Astrocyte of the spinal cord (primary cell): ENCODE data around the gene PPWD1.
"Not testable (repeated sequence)": the region's sequence is repeated elsewhere in the genome, so short reads cannot be mapped to it uniquely, and the experiment has no call there.

Source experiments
- DNase-seq: peaks from one replicate; pipeline ENCODE4 v3.0.0; 2011; ENCODE audit warnings: low read depth, low spot score
- H3K4me3 ChIP-seq: 2 replicates; pipeline ENCODE4 v1.5.1; 2011; ENCODE audit warnings: low read depth, mild to moderate bottlenecking, low read length, moderate library complexity
- CTCF ChIP-seq: IDR thresholded peaks from 2 replicates; pipeline ENCODE4 v1.5.1; 2012; ENCODE audit warnings: low read depth, mild to moderate bottlenecking, low read length, inconsistent platforms
- in situ Hi-C: cut with HindIII; loops from 2 replicates; pipeline ENCODE4 v1.10.0; 2017; ENCODE audit warnings: low sequenced_read_pairs

The PPWD1 gene

GRCh38 chr5:65620021-65620420, 56.9 kb downstream of the PPWD1 start:
- in situ Hi-C loops = no loop called here
- TF ChIP-seq CTCF = no peak
- H3K4me3 ChIP-seq = no peak overlapping the region
- DNase-seq = no peak

- DNase-seq, H3K4me3 ChIP-seq, in situ Hi-C loops: not testable (repeated sequence)
Observed at GRCh38 chr5:65621961-65622360, 58.9 kb downstream of the PPWD1 start.

DNA sequence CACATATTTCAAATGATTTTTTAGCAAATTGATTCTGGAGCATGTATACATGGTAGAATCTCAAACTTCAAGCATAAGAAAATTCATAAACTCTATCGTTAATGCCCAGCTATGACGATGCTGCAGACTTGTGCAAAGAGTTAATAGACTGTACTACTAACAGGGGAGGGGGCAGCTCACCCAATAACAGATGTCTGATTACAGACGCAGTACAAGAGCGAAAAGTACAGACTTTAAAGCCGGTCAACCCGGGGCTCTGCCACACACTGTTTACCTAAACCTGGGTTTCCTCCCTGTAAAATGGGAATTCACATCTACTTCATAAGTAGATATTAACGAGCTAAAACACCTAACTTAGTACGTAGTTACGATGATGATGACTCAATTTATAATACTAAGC, 60.4 kb downstream of the PPWD1 start:
- in situ Hi-C loops = no loop called here
- no peak for TF ChIP-seq CTCF
- H3K4me3 ChIP-seq = peak overlapping the region; percentile 98
- no peak for DNase-seq

DNA sequence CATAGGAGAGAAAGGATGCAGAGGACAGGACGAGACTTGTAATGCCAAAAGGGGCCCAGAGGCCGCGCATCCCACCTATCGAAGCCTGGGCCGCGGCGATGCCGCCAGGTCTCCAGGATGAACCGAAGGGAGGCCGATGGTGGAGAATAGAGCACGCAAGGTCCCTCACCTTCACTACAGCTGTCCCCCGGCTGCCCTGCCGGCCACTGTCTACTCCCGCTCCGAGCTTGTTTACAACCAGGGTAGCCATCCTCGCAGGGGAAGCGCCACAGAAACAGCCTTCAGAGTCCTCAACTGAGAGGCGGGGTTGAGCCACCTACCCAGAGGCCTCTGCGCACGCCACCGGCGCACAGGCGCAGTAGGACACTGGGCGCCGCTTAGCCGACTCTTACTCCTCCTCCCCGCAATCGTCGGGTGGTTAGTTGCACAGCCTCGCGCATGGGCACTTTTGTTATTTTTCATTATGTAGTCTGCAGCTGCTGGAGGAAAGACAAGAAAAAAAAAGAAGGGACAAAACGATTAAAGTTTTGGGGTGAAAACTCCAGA, 61.0 kb downstream of the PPWD1 start, which contains the start of gene TRIM23:
Gene TRIM23, minus strand, starts transcription at position 309 of the 546 bp plus-strand sequence. Its CDS starts 59 bp downstream, at position 250.
- TF ChIP-seq CTCF = no peak
- in situ Hi-C loops = no loop called here
- DNase-seq = peak; percentile 97
- peak within 1 kb of the TSS; percentile 98 for H3K4me3 ChIP-seq

- in situ Hi-C loops = no loop called here
- peak; percentile 3 for TF ChIP-seq CTCF
- H3K4me3 ChIP-seq = peak within 1 kb of the TSS; percentile 98
- DNase-seq = peak; percentile 94
Observed at GRCh38 chr5:65624571-65625555, 61.8 kb downstream of the PPWD1 start, which contains the start of the genes SHLD3 and TRAPPC13. SHLD3 (plus strand) TSS chr5:65625027; CDS start chr5:65629588, 4,561 bp downstream. TRAPPC13 (plus strand) TSS chr5:65625027; CDS start chr5:65625061, 34 bp downstream.

GRCh38 chr5:65625743-65626142, 62.6 kb downstream of the PPWD1 start:
- peak overlapping the region; percentile 98 for H3K4me3 ChIP-seq
- TF ChIP-seq CTCF = no peak
- DNase-seq = no peak
- in situ Hi-C loops = no loop called here

GRCh38 chr5:65630981-65631380, 67.9 kb downstream of the PPWD1 start:
- no peak for DNase-seq
- TF ChIP-seq CTCF = no peak
- in situ Hi-C loops = no loop called here
- H3K4me3 ChIP-seq = no peak overlapping the region
